NCI-H774 (cell line): Measurements from ENCODE around the gene PSMD4.

Experiments used
- DNase-seq: peaks from one replicate; lab custom pipeline; 2025; lab: John Stamatoyannopoulos, UW

The PSMD4 gene

GRCh38 chr1:151309811-151310323 lies 55.3 kb downstream of the PSMD4 start:
- no peak for DNase-seq

- DNase-seq: no peak
Observed at GRCh38 chr1:151311011-151311410, 56.5 kb downstream of the PSMD4 start.

DNA sequence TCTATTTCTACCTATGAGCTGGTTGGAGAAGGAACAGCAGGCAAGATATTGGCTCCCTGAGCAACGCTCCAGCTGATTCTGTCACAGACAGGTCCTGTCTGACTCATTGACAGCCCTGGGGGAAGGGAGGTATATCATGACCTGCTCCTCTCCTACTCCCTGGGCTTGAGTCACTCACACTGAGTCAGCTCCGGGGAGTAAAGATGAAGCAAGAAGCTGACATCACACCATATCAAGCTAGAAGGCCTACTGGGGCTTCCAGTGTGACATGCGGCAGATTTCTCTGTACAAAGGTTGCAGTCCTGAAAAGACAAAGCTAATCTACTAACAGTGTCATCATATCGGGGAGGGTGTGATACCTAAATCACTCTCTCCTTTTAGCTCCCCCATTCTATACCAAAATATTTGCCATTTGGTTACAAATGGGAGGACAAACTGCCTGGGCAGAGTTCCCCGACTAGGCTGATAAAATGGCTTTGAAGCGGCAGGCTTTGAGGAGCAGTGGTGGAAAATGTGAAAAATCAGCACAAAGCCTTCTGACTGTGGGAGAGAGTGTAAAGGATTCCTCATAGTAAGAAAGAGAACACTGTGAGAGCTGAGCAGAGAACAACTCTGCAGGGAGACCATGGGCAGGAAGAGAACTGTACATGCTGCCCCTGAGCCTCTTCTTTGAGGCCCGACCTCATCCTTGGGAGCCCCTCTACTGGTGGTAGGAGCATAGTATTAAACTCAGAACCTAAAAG lies 57.2 kb downstream of the PSMD4 start:
- no peak for DNase-seq

- no peak for DNase-seq
Observed at GRCh38 chr1:151312411-151312810, 57.9 kb downstream of the PSMD4 start.

DNA sequence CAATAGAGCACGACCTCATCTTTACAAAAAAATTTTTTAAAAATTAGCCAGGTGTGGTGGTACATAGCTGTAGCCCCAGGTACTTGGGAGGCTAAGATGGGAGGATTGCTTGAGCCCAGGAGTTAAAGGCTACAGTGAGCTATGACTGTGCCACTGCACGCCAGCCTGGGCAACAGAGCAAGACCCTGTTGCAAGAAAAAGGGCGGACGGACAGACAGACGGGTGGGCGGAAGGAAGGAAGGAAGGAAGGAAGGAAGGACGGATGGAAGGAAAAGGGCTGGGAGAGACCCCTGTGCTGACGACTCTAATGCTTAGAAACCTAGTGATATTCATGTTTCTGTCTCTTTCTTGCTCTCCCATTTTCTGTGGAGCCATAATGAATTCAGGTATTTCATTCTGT lies 58.3 kb downstream of the PSMD4 start:
- DNase-seq: no peak

DNA sequence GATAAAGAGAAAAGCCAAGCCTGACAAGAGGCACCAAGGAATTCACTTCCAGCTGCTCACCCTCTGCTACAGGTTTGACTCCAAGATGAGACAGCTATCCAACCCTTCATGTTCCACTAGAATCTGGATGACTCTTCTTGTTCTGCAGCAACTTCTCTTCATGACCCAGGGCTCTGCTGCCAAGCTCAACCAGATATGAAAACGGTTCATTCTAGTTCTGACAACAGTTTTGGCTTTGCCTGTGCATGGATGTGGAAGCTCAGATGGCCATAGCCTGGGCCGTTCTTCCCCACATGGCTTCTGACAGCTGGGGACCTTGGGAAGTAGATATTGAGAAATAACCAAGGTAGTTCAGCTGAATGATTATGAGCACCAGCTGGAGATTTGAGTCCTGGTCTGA lies 59.0 kb downstream of the PSMD4 start:
- DNase-seq: no peak

DNA sequence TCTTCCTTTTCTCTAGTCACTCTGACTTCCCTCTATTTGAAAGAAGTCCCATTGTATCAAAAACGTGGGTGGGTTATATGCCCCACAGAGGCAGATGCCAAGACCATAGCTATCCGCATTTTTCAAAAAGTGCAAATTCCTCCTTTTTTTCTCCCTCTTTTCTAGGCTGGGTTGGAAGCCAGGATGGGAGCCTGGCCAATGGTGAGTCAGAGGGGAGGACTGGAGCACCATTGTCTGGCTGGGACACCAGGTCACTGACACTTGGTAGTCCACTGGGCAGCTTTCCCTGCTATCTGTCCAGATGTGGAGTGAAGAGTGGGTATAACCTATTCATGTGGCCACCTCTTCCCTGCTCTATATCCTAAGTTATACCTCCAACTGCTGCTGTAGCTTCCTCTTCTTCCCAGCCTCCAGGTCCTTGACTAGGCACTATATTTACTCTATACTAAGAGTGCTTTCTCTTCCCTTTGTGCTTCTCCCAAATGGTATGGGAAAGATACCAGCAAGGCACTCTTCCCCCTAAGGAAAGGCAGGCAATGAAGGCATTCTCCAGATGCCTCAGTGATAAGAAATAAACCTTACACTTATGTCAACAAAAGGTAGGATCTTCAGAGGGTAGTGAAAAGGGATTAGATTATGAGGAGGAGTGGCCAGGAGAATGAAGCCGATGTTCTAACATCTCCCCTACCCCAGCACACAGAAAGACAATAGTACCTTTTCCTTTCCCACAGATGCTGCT lies 59.8 kb downstream of the PSMD4 start:
- DNase-seq: no peak

GRCh38 chr1:151315565-151316235 lies 61.2 kb downstream of the PSMD4 start:
- no peak for DNase-seq
